Prostate gland (tissue), 2 donors: Measurements from ENCODE around the gene GBP3.

Experiments
- POLR2A ChIP-seq: fragments of 450-650 bp; IDR thresholded peaks from one replicate; pipeline ENCODE4 v1.6.1; 2016; ENCODE audit warnings: antibody characterized with exemption, mild to moderate bottlenecking
- TF ChIP-seq, protein P1 (sequence below), 4 experiments: fragments of 200-600 bp in 2 of 4; fragments of 450-650 bp in 2 of 4; sonication (generic) in 2 of 4; IDR thresholded peaks; 1 replicate in 3 of 4; 2 replicates in 1 of 4; pipeline ENCODE4 v1.5.1; 2016 to 2019; ENCODE audit warnings: antibody characterized with exemption in 4 of 4, mild to moderate bottlenecking in 2 of 4, moderate library complexity in 2 of 4

DNA sequence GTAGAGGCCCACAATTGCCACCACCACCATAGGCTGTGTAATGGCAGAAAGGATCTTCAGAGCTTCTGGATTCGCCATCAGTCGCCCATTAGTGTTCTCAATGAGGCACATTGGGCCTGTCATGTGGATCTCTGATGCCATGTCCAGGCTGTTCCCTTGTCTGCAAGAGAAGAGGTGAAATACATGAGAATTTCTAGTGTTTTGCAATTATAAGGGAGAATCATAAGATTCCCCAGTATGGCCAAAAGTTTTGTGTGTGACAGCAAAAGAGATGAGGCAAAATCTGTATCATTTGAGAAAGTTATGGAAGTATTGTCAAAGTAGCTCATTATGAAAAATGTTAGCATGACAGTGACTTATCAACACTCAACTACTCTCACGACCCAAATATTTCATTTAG lies 40.4 kb upstream of the GBP3 start:
- TF ChIP-seq, protein P1, sequence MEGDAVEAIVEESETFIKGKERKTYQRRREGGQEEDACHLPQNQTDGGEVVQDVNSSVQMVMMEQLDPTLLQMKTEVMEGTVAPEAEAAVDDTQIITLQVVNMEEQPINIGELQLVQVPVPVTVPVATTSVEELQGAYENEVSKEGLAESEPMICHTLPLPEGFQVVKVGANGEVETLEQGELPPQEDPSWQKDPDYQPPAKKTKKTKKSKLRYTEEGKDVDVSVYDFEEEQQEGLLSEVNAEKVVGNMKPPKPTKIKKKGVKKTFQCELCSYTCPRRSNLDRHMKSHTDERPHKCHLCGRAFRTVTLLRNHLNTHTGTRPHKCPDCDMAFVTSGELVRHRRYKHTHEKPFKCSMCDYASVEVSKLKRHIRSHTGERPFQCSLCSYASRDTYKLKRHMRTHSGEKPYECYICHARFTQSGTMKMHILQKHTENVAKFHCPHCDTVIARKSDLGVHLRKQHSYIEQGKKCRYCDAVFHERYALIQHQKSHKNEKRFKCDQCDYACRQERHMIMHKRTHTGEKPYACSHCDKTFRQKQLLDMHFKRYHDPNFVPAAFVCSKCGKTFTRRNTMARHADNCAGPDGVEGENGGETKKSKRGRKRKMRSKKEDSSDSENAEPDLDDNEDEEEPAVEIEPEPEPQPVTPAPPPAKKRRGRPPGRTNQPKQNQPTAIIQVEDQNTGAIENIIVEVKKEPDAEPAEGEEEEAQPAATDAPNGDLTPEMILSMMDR (IDR thresholded peaks at IDR 0.05), result no peak
- no peak for TF ChIP-seq POLR2A
